HepG2 (cell line): Measurements from ENCODE around the gene GPALPP1. TPM values are rescaled to one million over a fixed set of nuclear protein-coding genes. Genes with fewer than 3 reads are reported as not detected.

Source experiments
- ATAC-seq: fragments of 200-7000 bp; cut with Tn5 transposase; 3 replicates; pipeline ENCODE4 v1.9.1; 2020; ENCODE audit warnings: mild to moderate bottlenecking, moderate library complexity
- BruUV-seq: library from RNA; stranded (reverse); fragments of 400-500 nt; replicated peaks from 2 replicates; lab custom pipeline; 2021; lab: Mats Ljungman, UMichigan
- CTCF ChIA-PET: fragments of 300-600 bp; formaldehyde crosslinking; extraction: SDS; loops from one replicate; lab custom pipeline; 2021; ENCODE audit warnings: low total read pairs, inconsistent platforms, low intra/inter-chr PET ratio; lab: Yijun Ruan, JAX
- POLR2A ChIA-PET: fragments of 350-600 bp; sonication (Branson Sonifier 250); formaldehyde crosslinking; loops from one replicate; lab custom pipeline; 2020; ENCODE audit warnings: antibody characterized with exemption, inconsistent platforms; lab: Yijun Ruan, JAX
- DNase-seq: peaks from one replicate; pipeline ENCODE4 v3.0.0-alpha.2; 2015; ENCODE audit warnings: low spot score
- FAIRE-seq: peaks from 3 replicates; lab custom pipeline; 2011; peaks lifted over from hg19 to GRCh38; lab: Jason Lieb, UNC
- H2AFZ ChIP-seq: one replicate; pipeline ENCODE4 v1.6.1; 2011; ENCODE audit warnings: low read length, inconsistent platforms
- H3K27ac ChIP-seq: fragments of 300-600 bp; 3 replicates; pipeline ENCODE4 v1.8.0; 2011; ENCODE audit warnings: mixed run types, mild to moderate bottlenecking, mixed read lengths, low read length, inconsistent platforms; ENCODE audit not compliant: insufficient read depth; ENCODE audit errors: extremely low read length
- H3K27me3 ChIP-seq, 2 experiments: fragments of 200-600 bp in 1 of 2; 2 replicates in 1 of 2; 3 replicates in 1 of 2; pipeline versions ENCODE4 v1.6.0 to v1.8.0; 2011; ENCODE audit warnings: low read length in 2 of 2, mild to moderate bottlenecking in 2 of 2, moderate library complexity in 2 of 2, inconsistent platforms in 1 of 2; ENCODE audit not compliant: insufficient read depth in 2 of 2, control insufficient read depth in 1 of 2
- H3K36me3 ChIP-seq, 2 experiments: fragments of 200-600 bp in 1 of 2; replicated peaks in 1 of 2; 2 replicates in 1 of 2; 3 replicates in 1 of 2; pipeline versions ENCODE4 v1.5.1 to v1.8.0; 2011; ENCODE audit warnings: low read length in 2 of 2, inconsistent platforms in 1 of 2; ENCODE audit not compliant: insufficient read depth in 2 of 2, control insufficient read depth in 1 of 2
- H3K4me1 ChIP-seq: 2 replicates; pipeline ENCODE4 v1.5.1; 2012; ENCODE audit warnings: low read length, inconsistent platforms; ENCODE audit not compliant: insufficient read depth
- H3K4me2 ChIP-seq: 2 replicates; pipeline ENCODE4 v1.6.0; 2011; ENCODE audit warnings: low read depth, low read length, inconsistent platforms
- H3K4me3 ChIP-seq, 3 experiments: fragments of 200-600 bp in 1 of 3; sonication (generic), shearing (Covaris generic) in 1 of 3; replicated peaks in 1 of 3; 2 replicates each; pipeline ENCODE4 v1.5.1; 2011 to 2016; ENCODE audit warnings: low read length in 3 of 3, inconsistent platforms in 2 of 3, low read depth in 2 of 3, mild to moderate bottlenecking in 2 of 3, control low read depth in 1 of 3, mixed read lengths in 1 of 3; ENCODE audit not compliant: insufficient read depth in 1 of 3
- H3K79me2 ChIP-seq: one replicate; pipeline ENCODE4 v1.6.1; 2011; ENCODE audit warnings: low read length, inconsistent platforms; ENCODE audit not compliant: insufficient read depth
- H3K9ac ChIP-seq: 2 replicates; pipeline ENCODE4 v1.6.0; 2011; ENCODE audit warnings: mild to moderate bottlenecking, low read depth, low read length, inconsistent platforms; ENCODE audit not compliant: insufficient read depth
- H3K9me3 ChIP-seq: 2 replicates; pipeline ENCODE4 v1.5.1; 2012; ENCODE audit warnings: mild to moderate bottlenecking, low read length
- H4K20me1 ChIP-seq: 2 replicates; pipeline ENCODE4 v1.6.0; 2011; ENCODE audit warnings: inconsistent platforms, mild to moderate bottlenecking, low read length, moderate library complexity; ENCODE audit not compliant: insufficient read depth
- BCL3 ChIP-seq: sonication (generic); formaldehyde crosslinking; IDR thresholded peaks from 2 replicates; pipeline ENCODE4 v1.5.1; 2020; ENCODE audit warnings: mild to moderate bottlenecking, missing genetic modification reagents, moderate library complexity
- DBP ChIP-seq: sonication (generic); formaldehyde crosslinking; IDR thresholded peaks from 2 replicates; pipeline ENCODE4 v1.4.0; 2020; ENCODE audit warnings: missing genetic modification reagents; ENCODE audit errors: not compliant biosample characterization
- MTA3 ChIP-seq: sonication (generic); formaldehyde crosslinking; IDR thresholded peaks from 2 replicates; pipeline ENCODE4 v1.4.0; 2020; ENCODE audit warnings: missing genetic modification reagents
- ZFP37 ChIP-seq: sonication (generic); formaldehyde crosslinking; IDR thresholded peaks from 2 replicates; pipeline ENCODE4 v1.4.0; 2020; ENCODE audit warnings: missing genetic modification reagents, borderline replicate concordance
- ZNF33A ChIP-seq: sonication (generic); formaldehyde crosslinking; IDR thresholded peaks from 2 replicates; pipeline ENCODE4 v1.5.1; 2020; ENCODE audit warnings: missing genetic modification reagents, mild to moderate bottlenecking, moderate library complexity, borderline replicate concordance
- ZNF775 ChIP-seq: sonication (generic); formaldehyde crosslinking; IDR thresholded peaks from 2 replicates; pipeline ENCODE4 v1.4.0; 2020; ENCODE audit warnings: missing genetic modification reagents, mild to moderate bottlenecking, moderate library complexity, borderline replicate concordance
- WGBS: methylation state at CpG from one replicate; pipeline ENCODE4 v1.1.6; 2017; ENCODE audit warnings: low lambda C conversion rate; 5-methylcytosine and 5-hydroxymethylcytosine counted together
- in situ Hi-C: cut with HindIII; loops from 2 replicates; pipeline ENCODE4 v1.10.0; 2017; ENCODE audit warnings: low pct_unique_long_range_greater_than_20kb; ENCODE audit not compliant: extremely low pct_ligation_motif_present
- intact Hi-C: fragments of 100-400 bp; cut with micrococcal nuclease; formaldehyde crosslinking; loops from one replicate; pipeline ENCODE4 v1.10.0; 2022; ENCODE audit not compliant: unreplicated experiment
- polyA plus RNA-seq, 8 experiments: library from polyadenylated mRNA; depleted of rRNA in 3 of 8; stranded (reverse) in 7 of 8; unstranded in 1 of 8; fragments of >200 nt; fragmentation: Illumina TruSeq in 4 of 8; extraction: Trizol in 4 of 8; gene quantifications; 2 replicates each; pipeline versions ENCODE4 v1.2.1 to v1.2.3, GENCODE V29; 2011 to 2016; ENCODE audit warnings: low read depth in 4 of 8, missing spikeins in 1 of 8, mixed read lengths in 1 of 8; ENCODE audit not compliant: insufficient read depth in 1 of 8
- total RNA-seq, 5 experiments: library from RNA; depleted of rRNA; stranded (reverse); fragments of >200 nt; fragmentation: Illumina TruSeq; extraction: Trizol; gene quantifications; 2 replicates each; pipeline ENCODE4 v1.2.3, GENCODE V29; 2016; ENCODE audit warnings: low read depth in 1 of 5
- TF ChIP-seq, protein P1 (sequence below), 2 experiments: fragments of 450-650 bp in 1 of 2; sonication (generic) in 1 of 2; formaldehyde crosslinking in 1 of 2; IDR thresholded peaks; 2 replicates each; pipeline versions ENCODE4 v1.6.1 to v1.8.0; 2016 to 2022; ENCODE audit warnings: antibody characterized with exemption in 1 of 2, mild to moderate bottlenecking in 1 of 2, missing genetic modification reagents in 1 of 2

Gene GPALPP1
- total and polyA plus RNA-seq, 2 of the 13 experiments (the other 11 are each of a cell fraction or from before 2014, with no cell fraction given) = 12.1 to 23.1 TPM

DNA sequence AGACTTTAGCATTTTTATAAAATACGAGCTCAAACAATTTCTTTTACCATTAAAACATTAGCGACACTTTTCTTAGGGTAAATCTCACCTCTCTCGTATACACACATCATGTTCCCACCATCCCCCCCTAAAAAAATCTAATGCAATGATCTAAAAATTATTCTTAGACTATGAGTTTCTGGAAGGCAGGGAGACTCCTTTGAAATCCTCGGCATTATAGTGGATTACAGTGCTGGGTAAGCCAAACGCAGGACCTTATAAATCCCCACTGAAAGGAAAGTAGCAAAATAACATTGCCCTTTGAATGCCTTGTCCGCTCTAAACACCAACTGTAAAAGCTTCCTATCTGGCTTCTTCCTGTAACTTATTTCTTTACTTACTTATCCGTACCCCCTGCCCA is 35.1 kb upstream of the GPALPP1 start (continued):
- TF ChIP-seq, protein P1, sequence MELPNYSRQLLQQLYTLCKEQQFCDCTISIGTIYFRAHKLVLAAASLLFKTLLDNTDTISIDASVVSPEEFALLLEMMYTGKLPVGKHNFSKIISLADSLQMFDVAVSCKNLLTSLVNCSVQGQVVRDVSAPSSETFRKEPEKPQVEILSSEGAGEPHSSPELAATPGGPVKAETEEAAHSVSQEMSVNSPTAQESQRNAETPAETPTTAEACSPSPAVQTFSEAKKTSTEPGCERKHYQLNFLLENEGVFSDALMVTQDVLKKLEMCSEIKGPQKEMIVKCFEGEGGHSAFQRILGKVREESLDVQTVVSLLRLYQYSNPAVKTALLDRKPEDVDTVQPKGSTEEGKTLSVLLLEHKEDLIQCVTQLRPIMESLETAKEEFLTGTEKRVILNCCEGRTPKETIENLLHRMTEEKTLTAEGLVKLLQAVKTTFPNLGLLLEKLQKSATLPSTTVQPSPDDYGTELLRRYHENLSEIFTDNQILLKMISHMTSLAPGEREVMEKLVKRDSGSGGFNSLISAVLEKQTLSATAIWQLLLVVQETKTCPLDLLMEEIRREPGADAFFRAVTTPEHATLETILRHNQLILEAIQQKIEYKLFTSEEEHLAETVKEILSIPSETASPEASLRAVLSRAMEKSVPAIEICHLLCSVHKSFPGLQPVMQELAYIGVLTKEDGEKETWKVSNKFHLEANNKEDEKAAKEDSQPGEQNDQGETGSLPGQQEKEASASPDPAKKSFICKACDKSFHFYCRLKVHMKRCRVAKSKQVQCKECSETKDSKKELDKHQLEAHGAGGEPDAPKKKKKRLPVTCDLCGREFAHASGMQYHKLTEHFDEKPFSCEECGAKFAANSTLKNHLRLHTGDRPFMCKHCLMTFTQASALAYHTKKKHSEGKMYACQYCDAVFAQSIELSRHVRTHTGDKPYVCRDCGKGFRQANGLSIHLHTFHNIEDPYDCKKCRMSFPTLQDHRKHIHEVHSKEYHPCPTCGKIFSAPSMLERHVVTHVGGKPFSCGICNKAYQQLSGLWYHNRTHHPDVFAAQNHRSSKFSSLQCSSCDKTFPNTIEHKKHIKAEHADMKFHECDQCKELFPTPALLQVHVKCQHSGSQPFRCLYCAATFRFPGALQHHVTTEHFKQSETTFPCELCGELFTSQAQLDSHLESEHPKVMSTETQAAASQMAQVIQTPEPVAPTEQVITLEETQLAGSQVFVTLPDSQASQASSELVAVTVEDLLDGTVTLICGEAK (IDR thresholded peaks at IDR 0.05) = no peak
- TF ChIP-seq, protein P1 (CRISPR knock-in tag; IDR thresholded peaks at IDR 0.05) = no peak
- no peak for TF ChIP-seq MTA3 (CRISPR knock-in tag)
- TF ChIP-seq, all 625 proteins: peak for 0

- no TSS peak for BruUV-seq
- no peak for TF ChIP-seq ZNF33A
- no peak for TF ChIP-seq BCL3 (CRISPR knock-in tag)
- TF ChIP-seq ZNF775 (CRISPR knock-in tag) = no peak
- TF ChIP-seq ZFP37 = no peak
- no peak for TF ChIP-seq DBP (CRISPR knock-in tag)
- ChIA-PET CTCF (no interaction called here), POLR2A (no interaction called here)
- no peak for ATAC-seq
- no peak overlapping the region for H3K4me2 ChIP-seq
- no peak overlapping the region for H3K27ac ChIP-seq
- H3K9ac ChIP-seq = no peak overlapping the region
- H3K36me3 ChIP-seq = peaks cover 1 to 33% of the 10 kb centered on the region in 2 experiments
- FAIRE-seq = no peak
- intact Hi-C loops = no loop called here
- H2AFZ ChIP-seq = no peak overlapping the region
- no peaks in the 10 kb centered on the region for H4K20me1 ChIP-seq
- H3K9me3 ChIP-seq = no peaks in the 10 kb centered on the region
- WGBS = 100% methylated on average over 3 of the region's 3 CpGs
- H3K27me3 ChIP-seq = no peaks in the 10 kb centered on the region; a peak in 1 of 5 replicates
- no peak for DNase-seq
- no peaks in the 10 kb centered on the region for H3K4me1 ChIP-seq
- no peaks in the 10 kb centered on the region for H3K79me2 ChIP-seq
- no peak overlapping the region for H3K4me3 ChIP-seq
- in situ Hi-C loops = loop anchor here (25.0 kb wide), 1 partner anchor 1043 kb away; no protein-coding TSS in a partner anchor
These were observed 33.9 kb upstream of the GPALPP1 start for GRCh38 chr13:44955406-44955805.
